ENCODE data around the gene PITPNC1.

- TF ChIP-seq CTCF (IDR thresholded peaks at IDR 0.05) (no peak), POLR2AphosphoS5 (IDR thresholded peaks at IDR 0.05; ENCODE audit: low read depth, low read length) (no peak)
These were observed 299.2 kb downstream of the PITPNC1 start for GRCh38 chr17:67676305-67676704.

Data from Panc1 (cell line).